ENCODE measurements around the gene C1QTNF9B. TPM values are rescaled to one million over a fixed set of nuclear protein-coding genes. Genes with fewer than 3 reads are reported as not detected.

Gene C1QTNF9B
- total and polyA plus RNA-seq, 2 donors (not counting 1 experiment from before 2014, with no cell fraction given): not detected

GRCh38 chr13:23923031-23923430, 25.7 kb upstream of the C1QTNF9B start:
- ATAC-seq (ENCODE audit: low read depth) (no peak), DNase-seq (no peak)
- no peaks in the 10 kb centered on the region for H3K4me1 Mint-ChIP-seq
- H3K27ac Mint-ChIP-seq: no peak overlapping the region
- Histone ChIP-seq H3K9ac (ENCODE audit: low read length) (no peak overlapping the region), H3K4me1 (ENCODE audit: control insufficient read depth in 2 of 2, insufficient read depth in 2 of 2, low read length in 2 of 2) (no peaks in the 10 kb centered on the region), H3K36me3 (replicated peaks in 1 of 2; ENCODE audit: control extremely low read depth in 1 of 2, control insufficient read depth in 1 of 2, extremely low read depth in 1 of 2, insufficient read depth in 2 of 2, low read length in 1 of 2) (no peaks in the 10 kb centered on the region), H3K79me2 (ENCODE audit: control insufficient read depth, insufficient read depth, low read length) (no peaks in the 10 kb centered on the region), H4K20me1 (ENCODE audit: control insufficient read depth, insufficient read depth, low read length, poor library complexity, severe bottlenecking) (no peaks in the 10 kb centered on the region), H2AFZ (ENCODE audit: insufficient read depth, low read depth, low read length, poor library complexity, severe bottlenecking) (no peak overlapping the region), H3K4me3 (ENCODE audit: control extremely low read depth in 1 of 5, extremely low read depth in 1 of 5, insufficient read depth in 1 of 5, low read depth in 2 of 5, low read length in 4 of 5) (no peak overlapping the region), H3K27ac (ENCODE audit: low read length in 2 of 2) (no peak overlapping the region), H3K4me2 (replicated peaks; ENCODE audit: low read depth, low read length, poor library complexity, severe bottlenecking) (no peak overlapping the region), H3K27me3 (replicated peaks in 1 of 4; ENCODE audit: control extremely low read depth in 1 of 4, control insufficient read depth in 3 of 4, insufficient read depth in 4 of 4, low read length in 3 of 4) (peaks cover 0 to 5% (median 2%) of the 10 kb centered on the region in 4 experiments), H3K9me3 (ENCODE audit: control extremely low read depth in 1 of 3, control insufficient read depth in 2 of 3, insufficient read depth in 1 of 3, low read length in 2 of 3) (no peaks in the 10 kb centered on the region)
- ChIA-PET CTCF (no interaction called here), POLR2A (no interaction called here)
- H3K9me3 Mint-ChIP-seq (ENCODE audit: insufficient read depth): peaks cover 2% of the 10 kb centered on the region
- WGBS (ENCODE audit: insufficient coverage): no CpG with 5 or more reads among the region's 1 CpG
- intact Hi-C loops (cut with micrococcal nuclease): no loop called here
- TF ChIP-seq EZH2 (IDR thresholded peaks at IDR 0.05; ENCODE audit: borderline replicate concordance, insufficient read depth, low read depth, low read length, poor library complexity, severe bottlenecking) (no peak), CTCF (IDR thresholded peaks at IDR 0.05) (no peak)
- H3K4me3 Mint-ChIP-seq: no peak overlapping the region
- peaks cover 28% of the 10 kb centered on the region for H3K27me3 Mint-ChIP-seq

GRCh38 chr13:23922005-23922932, 25.0 kb upstream of the C1QTNF9B start:
- Histone ChIP-seq H3K9ac (ENCODE audit: low read length) (no peak overlapping the region), H3K79me2 (ENCODE audit: control insufficient read depth, insufficient read depth, low read length) (no peaks in the 10 kb centered on the region), H4K20me1 (ENCODE audit: control insufficient read depth, insufficient read depth, low read length, poor library complexity, severe bottlenecking) (no peaks in the 10 kb centered on the region), H3K36me3 (replicated peaks in 1 of 2; ENCODE audit: control extremely low read depth in 1 of 2, control insufficient read depth in 1 of 2, extremely low read depth in 1 of 2, insufficient read depth in 2 of 2, low read length in 1 of 2) (no peaks in the 10 kb centered on the region), H3K9me3 (ENCODE audit: control extremely low read depth in 1 of 3, control insufficient read depth in 2 of 3, insufficient read depth in 1 of 3, low read length in 2 of 3) (no peaks in the 10 kb centered on the region), H3K27ac (ENCODE audit: low read length in 2 of 2) (no peak overlapping the region), H3K27me3 (replicated peaks in 1 of 4; ENCODE audit: control extremely low read depth in 1 of 4, control insufficient read depth in 3 of 4, insufficient read depth in 4 of 4, low read length in 3 of 4) (peaks cover 0 to 12% (median 4%) of the 10 kb centered on the region in 4 experiments), H3K4me3 (ENCODE audit: control extremely low read depth in 1 of 5, extremely low read depth in 1 of 5, insufficient read depth in 1 of 5, low read depth in 2 of 5, low read length in 4 of 5) (no peak overlapping the region), H3K4me1 (ENCODE audit: control insufficient read depth in 2 of 2, insufficient read depth in 2 of 2, low read length in 2 of 2) (no peaks in the 10 kb centered on the region), H2AFZ (ENCODE audit: insufficient read depth, low read depth, low read length, poor library complexity, severe bottlenecking) (no peak overlapping the region), H3K4me2 (replicated peaks; ENCODE audit: low read depth, low read length, poor library complexity, severe bottlenecking) (no peak overlapping the region)
- no peak for ATAC-seq (ENCODE audit: low read depth)
- Mint-ChIP-seq H3K27ac (no peak overlapping the region), H3K4me3 (no peak overlapping the region), H3K27me3 (peaks cover 36% of the 10 kb centered on the region), H3K4me1 (no peaks in the 10 kb centered on the region), H3K9me3 (ENCODE audit: insufficient read depth) (peaks cover 2% of the 10 kb centered on the region)
- POLR2A ChIA-PET: no interaction called here
- DNase-seq: no peak
- intact Hi-C loops (cut with micrococcal nuclease): no loop called here
- no peak for TF ChIP-seq EZH2 (IDR thresholded peaks at IDR 0.05; ENCODE audit: borderline replicate concordance, insufficient read depth, low read depth, low read length, poor library complexity, severe bottlenecking)
- no peak for TF ChIP-seq CTCF (IDR thresholded peaks at IDR 0.05)
- WGBS (ENCODE audit: insufficient coverage): 68% methylated on average over 5 of the region's 5 CpGs
- CTCF ChIA-PET: interaction anchor here (0.6 kb wide), 1 partner anchor 349 kb away, joined by 3 read pairs; no protein-coding TSS in a partner anchor
